ENCODE measurements around the gene INHBE.
A peak's percentile ranks its signal among the peaks of the same experiment; 100 is the strongest.

Gene INHBE

GRCh38 chr12:57459750-57460467 is 4.8 kb downstream of the INHBE start, which contains the start of gene GLI1:
Gene GLI1, plus strand, starts transcription at chr12:57459785. Its CDS starts 3,907 bp downstream, at chr12:57463692.
- ATAC-seq (replicated peaks) (no peak), DNase-seq (no peak)
- H3K9me3 Mint-ChIP-seq = no peaks in the 10 kb centered on the region
- H3K4me1 Mint-ChIP-seq (ENCODE audit: low read depth in 2 of 2) = peaks cover 41% of the 10 kb centered on the region in 2 donors
- peak within 1 kb of the TSS; percentile 84 to 93 for H3K27ac Mint-ChIP-seq
- peaks cover 14% of the 10 kb centered on the region for H3K36me3 Mint-ChIP-seq (ENCODE audit: insufficient read depth)
- peaks cover 6 to 42% of the 10 kb centered on the region in 2 donors for H3K27me3 Mint-ChIP-seq
- peak within 1 kb of the TSS; percentile 88 to 96 for H3K4me3 Mint-ChIP-seq

- Mint-ChIP-seq H3K4me1 (ENCODE audit: low read depth in 2 of 2) (peaks cover 41 to 42% of the 10 kb centered on the region in 2 donors), H3K36me3 (ENCODE audit: insufficient read depth) (peaks cover 14% of the 10 kb centered on the region), H3K27ac (peak overlapping the region; percentile 37 to 84), H3K9me3 (no peaks in the 10 kb centered on the region), H3K27me3 (peaks cover 6 to 46% of the 10 kb centered on the region in 2 donors), H3K4me3 (peak overlapping the region; percentile 88 to 96)
- ATAC-seq (replicated peaks) (no peak), DNase-seq (no peak)
These were observed 5.3 kb downstream of the INHBE start for GRCh38 chr12:57460468-57460784.

- DNase-seq (no peak), ATAC-seq (replicated peaks) (no peak)
- H3K27ac Mint-ChIP-seq = peak overlapping the region in 1 of 2 donors; percentile 49
These were observed 5.8 kb downstream of the INHBE start for GRCh38 chr12:57460841-57461275.

GRCh38 chr12:57461276-57461916 is 6.3 kb downstream of the INHBE start:
- peaks cover 6 to 46% of the 10 kb centered on the region in 2 donors for H3K27me3 Mint-ChIP-seq
- peak overlapping the region; percentile 49 to 89 for H3K27ac Mint-ChIP-seq
- no peaks in the 10 kb centered on the region for H3K9me3 Mint-ChIP-seq
- peaks cover 21% of the 10 kb centered on the region for H3K36me3 Mint-ChIP-seq (ENCODE audit: insufficient read depth)
- H3K4me3 Mint-ChIP-seq = peak overlapping the region; percentile 81 to 88
- ATAC-seq (replicated peaks) (no peak), DNase-seq (no peak)
- H3K4me1 Mint-ChIP-seq (ENCODE audit: low read depth in 2 of 2) = peaks cover 39 to 45% of the 10 kb centered on the region in 2 donors

More at GRCh38 chr12:57460841-57461275, 5.8 kb downstream of the INHBE start:
- Mint-ChIP-seq H3K27me3 (peaks cover 6 to 46% of the 10 kb centered on the region in 2 donors), H3K9me3 (no peaks in the 10 kb centered on the region), H3K36me3 (ENCODE audit: insufficient read depth) (peaks cover 17% of the 10 kb centered on the region), H3K4me1 (ENCODE audit: low read depth in 2 of 2) (peaks cover 42 to 46% of the 10 kb centered on the region in 2 donors), H3K4me3 (peak overlapping the region; percentile 88 to 96)

GRCh38 chr12:57461917-57462250 is 6.8 kb downstream of the INHBE start:
- Mint-ChIP-seq H3K4me1 (ENCODE audit: low read depth in 2 of 2) (peaks cover 39 to 45% of the 10 kb centered on the region in 2 donors), H3K36me3 (ENCODE audit: insufficient read depth) (peaks cover 21% of the 10 kb centered on the region), H3K9me3 (no peaks in the 10 kb centered on the region), H3K4me3 (peak overlapping the region; percentile 81 to 88), H3K27me3 (peaks cover 6 to 46% of the 10 kb centered on the region in 2 donors), H3K27ac (peak overlapping the region; percentile 49 to 89)
- DNase-seq (no peak), ATAC-seq (replicated peaks) (no peak)

GRCh38 chr12:57462251-57462911 is 7.3 kb downstream of the INHBE start:
- Mint-ChIP-seq H3K36me3 (ENCODE audit: insufficient read depth) (peaks cover 25% of the 10 kb centered on the region), H3K4me1 (ENCODE audit: low read depth in 2 of 2) (peaks cover 42 to 50% of the 10 kb centered on the region in 2 donors), H3K4me3 (peak overlapping the region; percentile 81 to 88), H3K27ac (peak overlapping the region; percentile 51 to 89), H3K27me3 (peaks cover 6 to 46% of the 10 kb centered on the region in 2 donors), H3K9me3 (no peaks in the 10 kb centered on the region)
- DNase-seq = peak; percentile 86 to 88 (median 87)
- peak; percentile 73 for ATAC-seq (replicated peaks)

- Mint-ChIP-seq H3K27ac (peak overlapping the region; percentile 51 to 89), H3K4me1 (ENCODE audit: low read depth in 2 of 2) (peaks cover 44 to 54% of the 10 kb centered on the region in 2 donors), H3K4me3 (peak overlapping the region; percentile 81 to 88), H3K9me3 (no peaks in the 10 kb centered on the region), H3K27me3 (peaks cover 6 to 46% of the 10 kb centered on the region in 2 donors), H3K36me3 (ENCODE audit: insufficient read depth) (peaks cover 25% of the 10 kb centered on the region)
- no peak for DNase-seq
- no peak for ATAC-seq (replicated peaks)
These were observed 7.8 kb downstream of the INHBE start for GRCh38 chr12:57462912-57463253.

- peaks cover 25% of the 10 kb centered on the region for H3K36me3 Mint-ChIP-seq (ENCODE audit: insufficient read depth)
These were observed 9.5 kb downstream of the INHBE start for GRCh38 chr12:57464569-57464968.

GRCh38 chr12:57465030-57465746 is 10.1 kb downstream of the INHBE start:
- Mint-ChIP-seq H3K4me1 (ENCODE audit: low read depth in 2 of 2) (peaks cover 32 to 46% of the 10 kb centered on the region in 2 donors), H3K36me3 (ENCODE audit: insufficient read depth) (peaks cover 30% of the 10 kb centered on the region), H3K4me3 (no peak overlapping the region), H3K9me3 (no peaks in the 10 kb centered on the region), H3K27ac (peak overlapping the region; percentile 35 to 79), H3K27me3 (peaks cover 4 to 42% of the 10 kb centered on the region in 2 donors)
- ATAC-seq (replicated peaks) = no peak
- DNase-seq = no peak

More at GRCh38 chr12:57464569-57464968, 9.5 kb downstream of the INHBE start:
- Mint-ChIP-seq H3K4me3 (no peak overlapping the region), H3K9me3 (no peaks in the 10 kb centered on the region), H3K4me1 (ENCODE audit: low read depth in 2 of 2) (peaks cover 35 to 50% of the 10 kb centered on the region in 2 donors), H3K27ac (peak overlapping the region; percentile 35 to 79), H3K27me3 (peaks cover 6 to 46% of the 10 kb centered on the region in 2 donors)
- ATAC-seq (replicated peaks) (no peak), DNase-seq (no peak)

- Mint-ChIP-seq H3K4me3 (no peak overlapping the region), H3K4me1 (ENCODE audit: low read depth in 2 of 2) (peaks cover 27 to 43% of the 10 kb centered on the region in 2 donors)
These were observed 10.8 kb downstream of the INHBE start for GRCh38 chr12:57465747-57466505.

GRCh38 chr12:57467212-57467874 is 12.2 kb downstream of the INHBE start:
- Mint-ChIP-seq H3K27ac (peak overlapping the region; percentile 49 to 71), H3K4me3 (no peak overlapping the region), H3K4me1 (ENCODE audit: low read depth in 2 of 2) (peaks cover 18 to 43% of the 10 kb centered on the region in 2 donors), H3K27me3 (peaks cover 0 to 20% of the 10 kb centered on the region in 2 donors), H3K36me3 (ENCODE audit: insufficient read depth) (peaks cover 48% of the 10 kb centered on the region), H3K9me3 (no peaks in the 10 kb centered on the region)
- ATAC-seq (replicated peaks) (no peak), DNase-seq (no peak)

More at GRCh38 chr12:57465747-57466505, 10.8 kb downstream of the INHBE start:
- no peak for ATAC-seq (replicated peaks)
- peaks cover 34% of the 10 kb centered on the region for H3K36me3 Mint-ChIP-seq (ENCODE audit: insufficient read depth)
- peaks cover 0 to 34% of the 10 kb centered on the region in 2 donors for H3K27me3 Mint-ChIP-seq
- H3K27ac Mint-ChIP-seq = peak overlapping the region in 1 of 2 donors; percentile 79
- H3K9me3 Mint-ChIP-seq = no peaks in the 10 kb centered on the region
- no peak for DNase-seq

GRCh38 chr12:57467915-57468314 is 12.8 kb downstream of the INHBE start:
- peaks cover 0 to 15% of the 10 kb centered on the region in 2 donors for H3K27me3 Mint-ChIP-seq
- no peak for ATAC-seq (replicated peaks)

More at GRCh38 chr12:57467915-57468314, 12.8 kb downstream of the INHBE start:
- Mint-ChIP-seq H3K9me3 (no peaks in the 10 kb centered on the region), H3K4me1 (ENCODE audit: low read depth in 2 of 2) (peaks cover 12 to 38% of the 10 kb centered on the region in 2 donors), H3K4me3 (no peak overlapping the region), H3K27ac (peak overlapping the region; percentile 49 to 63), H3K36me3 (ENCODE audit: insufficient read depth) (peaks cover 51% of the 10 kb centered on the region)
- DNase-seq = no peak

Data from effector memory CD8-positive, alpha-beta T cell (primary cell).